SK-N-SH (cell line): ENCODE measurements around the gene BTG3. TPM values are rescaled to one million over a fixed set of nuclear protein-coding genes. Genes with fewer than 3 reads are reported as not detected.

ENCODE experiments used
- CTCF ChIA-PET: fragments of 300-600, 350-600 bp; formaldehyde crosslinking; extraction: SDS; loops from one replicate; lab custom pipeline; 2021; lab: Yijun Ruan, JAX
- POLR2A ChIA-PET: fragments of 350-600 bp; sonication (Branson Sonifier 250); formaldehyde crosslinking; extraction: SDS; loops from one replicate; lab custom pipeline; 2020; ENCODE audit warnings: antibody characterized with exemption, inconsistent platforms; lab: Yijun Ruan, JAX
- DNase-seq: peaks from one replicate; pipeline ENCODE4 v3.0.0; 2012
- H2AFZ ChIP-seq: fragments of 200-600 bp; sonication (generic); 2 replicates; pipeline ENCODE4 v1.8.1; 2016; ENCODE audit warnings: antibody characterized with exemption, mild to moderate bottlenecking, low read depth
- H3F3A ChIP-seq: fragments of 200-600 bp; sonication (generic); replicated peaks from 2 replicates; pipeline ENCODE3; 2016; ENCODE audit warnings: antibody characterized with exemption, mild to moderate bottlenecking; ENCODE audit not compliant: insufficient read depth
- H3K27ac ChIP-seq, 2 experiments: fragments of 200-500 bp in 1 of 2; fragments of 200-600 bp in 1 of 2; sonication (Bioruptor generic) in 1 of 2; sonication (generic), shearing (Covaris generic) in 1 of 2; 2 replicates each; pipeline versions ENCODE4 v1.5.1 to v1.6.1; 2014 to 2016; ENCODE audit warnings: low read depth in 2 of 2, inconsistent platforms in 1 of 2, low read length in 1 of 2, mild to moderate bottlenecking in 1 of 2, mixed read lengths in 1 of 2
- H3K27me3 ChIP-seq: fragments of 200-600 bp; sonication (generic), shearing (Covaris generic); 2 replicates; pipeline ENCODE4 v1.6.1; 2016; ENCODE audit warnings: mixed run types; ENCODE audit not compliant: insufficient read depth
- H3K36me3 ChIP-seq, 2 experiments: fragments of 200-500 bp in 1 of 2; fragments of 200-600 bp in 1 of 2; sonication (Bioruptor generic) in 1 of 2; sonication (generic) in 1 of 2; replicated peaks in 1 of 2; 2 replicates each; pipeline versions ENCODE3 to v1.5.1; 2014 to 2016; ENCODE audit warnings: low read length in 1 of 2, mild to moderate bottlenecking in 1 of 2; ENCODE audit not compliant: insufficient read depth in 2 of 2, control insufficient read depth in 1 of 2
- H3K4me1 ChIP-seq, 2 experiments: fragments of 200-500 bp in 1 of 2; fragments of 200-600 bp in 1 of 2; sonication (Bioruptor generic) in 1 of 2; sonication (generic), shearing (Covaris generic) in 1 of 2; 2 replicates each; pipeline versions ENCODE4 v1.5.1 to v1.6.1; 2014 to 2016; ENCODE audit warnings: low read depth in 1 of 2, low read length in 1 of 2, mixed run types in 1 of 2; ENCODE audit not compliant: insufficient read depth in 2 of 2, control insufficient read depth in 1 of 2
- H3K4me2 ChIP-seq: fragments of 200-600 bp; sonication (generic), shearing (Covaris generic); 2 replicates; pipeline ENCODE4 v1.6.1; 2017; ENCODE audit warnings: mixed run types
- H3K4me3 ChIP-seq, 2 experiments: fragments of 200-500 bp in 1 of 2; fragments of 200-600 bp in 1 of 2; sonication (Bioruptor generic) in 1 of 2; sonication (generic), shearing (Covaris generic) in 1 of 2; 2 replicates each; pipeline versions ENCODE4 v1.5.1 to v1.8.1; 2014 to 2016; ENCODE audit warnings: low read depth in 2 of 2, inconsistent platforms in 1 of 2, low read length in 1 of 2, mild to moderate bottlenecking in 1 of 2, mixed read lengths in 1 of 2, moderate library complexity in 1 of 2
- H3K79me2 ChIP-seq: fragments of 200-600 bp; sonication (generic); 2 replicates; pipeline ENCODE4 v1.8.1; 2017; ENCODE audit warnings: mild to moderate bottlenecking; ENCODE audit not compliant: insufficient read depth
- H3K9ac ChIP-seq: fragments of 200-600 bp; sonication (generic); 2 replicates; pipeline ENCODE4 v1.6.1; 2017; ENCODE audit warnings: mixed run types
- H3K9me2 ChIP-seq: fragments of 200-600 bp; sonication (generic); 2 replicates; pipeline ENCODE4 v1.6.1; 2017; ENCODE audit warnings: mixed run types
- H3K9me3 ChIP-seq: fragments of 200-600 bp; sonication (generic); 2 replicates; pipeline ENCODE4 v1.6.1; 2017; ENCODE audit warnings: mixed run types, mild to moderate bottlenecking, moderate library complexity
- H4K20me1 ChIP-seq: fragments of 200-600 bp; sonication (generic); 2 replicates; pipeline ENCODE4 v1.6.1; 2017; ENCODE audit warnings: mild to moderate bottlenecking, mixed run types; ENCODE audit not compliant: insufficient read depth
- ELF1 ChIP-seq: IDR thresholded peaks from 2 replicates; pipeline ENCODE4 v1.4.0; 2012
- EZH2phosphoT487 ChIP-seq: fragments of 200-600 bp; sonication (generic); IDR thresholded peaks from 2 replicates; pipeline ENCODE4 v1.6.1; 2017; ENCODE audit warnings: low read depth, mixed run types, mild to moderate bottlenecking, antibody characterized with exemption, moderate library complexity, borderline replicate concordance
- FOSL2 ChIP-seq: IDR thresholded peaks from 2 replicates; pipeline ENCODE4 v1.4.0; 2012; ENCODE audit warnings: low read depth, mild to moderate bottlenecking, moderate library complexity, borderline replicate concordance
- FOXM1 ChIP-seq: IDR thresholded peaks from 2 replicates; pipeline ENCODE4 v1.4.0; 2012; ENCODE audit warnings: low read depth, mild to moderate bottlenecking
- GABPA ChIP-seq: IDR thresholded peaks from 2 replicates; pipeline ENCODE4 v1.4.0; 2012; ENCODE audit warnings: low read depth, mild to moderate bottlenecking
- JUND ChIP-seq: IDR thresholded peaks from 2 replicates; pipeline ENCODE4 v1.4.0; 2012
- MAX ChIP-seq: IDR thresholded peaks from 2 replicates; pipeline ENCODE4 v1.4.0; 2012; ENCODE audit warnings: low read depth
- MEF2A ChIP-seq: IDR thresholded peaks from 2 replicates; pipeline ENCODE4 v1.4.0; 2012; ENCODE audit warnings: low read depth, borderline replicate concordance
- NRF1 ChIP-seq: IDR thresholded peaks from 2 replicates; pipeline ENCODE4 v1.6.1; 2012; ENCODE audit warnings: low read depth, mild to moderate bottlenecking, low read length
- POLR2AphosphoS5 ChIP-seq: IDR thresholded peaks from 2 replicates; pipeline ENCODE4 v1.6.1; 2012; ENCODE audit warnings: low read depth, low read length
- RAD21 ChIP-seq: IDR thresholded peaks from 2 replicates; pipeline ENCODE4 v1.6.1; 2012; ENCODE audit warnings: mild to moderate bottlenecking, low read length
- REST ChIP-seq: IDR thresholded peaks from 2 replicates; pipeline ENCODE4 v1.6.1; 2012; ENCODE audit warnings: mild to moderate bottlenecking, low read depth, low read length, moderate library complexity
- RFX5 ChIP-seq: IDR thresholded peaks from 2 replicates; pipeline ENCODE4 v1.6.1; 2012; ENCODE audit warnings: mild to moderate bottlenecking, improper control_type of control experiment, low read length
- SIN3A ChIP-seq: IDR thresholded peaks from 2 replicates; pipeline ENCODE4 v1.6.1; 2012; ENCODE audit warnings: low read depth, mild to moderate bottlenecking, low read length, moderate library complexity, borderline replicate concordance
- SMC3 ChIP-seq: IDR thresholded peaks from 2 replicates; pipeline ENCODE4 v1.6.1; 2012; ENCODE audit warnings: low read depth, low read length, improper control_type of control experiment
- TAF1 ChIP-seq: IDR thresholded peaks from 2 replicates; pipeline ENCODE4 v1.6.1; 2012; ENCODE audit warnings: low read depth, mild to moderate bottlenecking, low read length, moderate library complexity, borderline replicate concordance
- USF2 ChIP-seq: fragments of 150-350 bp; IDR thresholded peaks from 2 replicates; pipeline ENCODE4 v1.6.1; 2017; ENCODE audit warnings: antibody characterized with exemption, low read length, low read depth, borderline replicate concordance
- WGBS: methylation state at CpG from one replicate; pipeline ENCODE4 v1.1.6; 2017; ENCODE audit warnings: low lambda C conversion rate; 5-methylcytosine and 5-hydroxymethylcytosine counted together
- polyA plus RNA-seq, 3 experiments: library from polyadenylated mRNA; depleted of rRNA; stranded (reverse); fragments of >200 nt; gene quantifications; 2 replicates each; pipeline ENCODE4 v1.2.3, GENCODE V29; 2012
- TF ChIP-seq, protein P1 (sequence below): fragments of 200-600 bp; sonication (generic); IDR thresholded peaks from 2 replicates; pipeline ENCODE4 v1.6.1; 2017; ENCODE audit warnings: antibody characterized with exemption, mild to moderate bottlenecking, moderate library complexity

BTG3 gene
- polyA plus RNA-seq, 1 of the 3 experiments (the other 2 are of a cell fraction) = 36.7 TPM

DNA sequence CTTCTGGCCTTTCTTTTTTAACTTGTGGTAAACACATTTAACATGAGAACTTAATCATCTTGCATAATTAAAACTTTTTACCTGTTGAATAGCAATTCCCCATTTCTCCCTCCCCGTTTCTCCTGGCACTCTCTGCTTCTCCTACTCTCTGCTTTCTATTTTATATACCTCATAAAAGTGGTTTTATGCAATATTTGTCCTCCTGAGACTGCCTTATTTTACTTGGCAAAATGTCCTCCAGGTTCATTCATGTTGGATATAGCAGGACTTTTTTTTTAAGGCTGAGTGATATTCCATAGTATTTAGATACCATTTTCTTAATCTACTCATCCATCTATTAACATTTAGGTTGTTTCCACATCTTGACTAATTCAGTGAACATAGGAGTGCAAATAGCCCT is 35.0 kb downstream of the BTG3 start:
- ChIA-PET CTCF (no interaction called here), POLR2A (no interaction called here)
- no peaks in the 10 kb centered on the region for H3K36me3 ChIP-seq
- no peaks in the 10 kb centered on the region for H4K20me1 ChIP-seq
- no peak overlapping the region for H3K4me3 ChIP-seq
- H3K4me2 ChIP-seq = no peak overlapping the region
- no peaks in the 10 kb centered on the region for H3K79me2 ChIP-seq
- TF ChIP-seq FOSL2 = no peak
- TF ChIP-seq, protein P1, sequence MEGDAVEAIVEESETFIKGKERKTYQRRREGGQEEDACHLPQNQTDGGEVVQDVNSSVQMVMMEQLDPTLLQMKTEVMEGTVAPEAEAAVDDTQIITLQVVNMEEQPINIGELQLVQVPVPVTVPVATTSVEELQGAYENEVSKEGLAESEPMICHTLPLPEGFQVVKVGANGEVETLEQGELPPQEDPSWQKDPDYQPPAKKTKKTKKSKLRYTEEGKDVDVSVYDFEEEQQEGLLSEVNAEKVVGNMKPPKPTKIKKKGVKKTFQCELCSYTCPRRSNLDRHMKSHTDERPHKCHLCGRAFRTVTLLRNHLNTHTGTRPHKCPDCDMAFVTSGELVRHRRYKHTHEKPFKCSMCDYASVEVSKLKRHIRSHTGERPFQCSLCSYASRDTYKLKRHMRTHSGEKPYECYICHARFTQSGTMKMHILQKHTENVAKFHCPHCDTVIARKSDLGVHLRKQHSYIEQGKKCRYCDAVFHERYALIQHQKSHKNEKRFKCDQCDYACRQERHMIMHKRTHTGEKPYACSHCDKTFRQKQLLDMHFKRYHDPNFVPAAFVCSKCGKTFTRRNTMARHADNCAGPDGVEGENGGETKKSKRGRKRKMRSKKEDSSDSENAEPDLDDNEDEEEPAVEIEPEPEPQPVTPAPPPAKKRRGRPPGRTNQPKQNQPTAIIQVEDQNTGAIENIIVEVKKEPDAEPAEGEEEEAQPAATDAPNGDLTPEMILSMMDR = no peak
- TF ChIP-seq FOXM1 = no peak
- no peak for TF ChIP-seq TAF1
- TF ChIP-seq GABPA = no peak
- TF ChIP-seq SIN3A = no peak
- TF ChIP-seq EZH2phosphoT487 = no peak
- TF ChIP-seq MEF2A = no peak
- no peak for TF ChIP-seq MAX
- TF ChIP-seq SMC3 = no peak
- TF ChIP-seq JUND = no peak
- no peak for TF ChIP-seq USF2
- no peak for TF ChIP-seq POLR2AphosphoS5
- no peak for TF ChIP-seq RAD21
- TF ChIP-seq REST = no peak
- no peak for TF ChIP-seq NRF1
- TF ChIP-seq RFX5 = no peak
- TF ChIP-seq ELF1 = no peak
- no peaks in the 10 kb centered on the region for H3K27me3 ChIP-seq
- no peak overlapping the region for H3K27ac ChIP-seq
- no peaks in the 10 kb centered on the region for H3K9me2 ChIP-seq
- no peak overlapping the region for H3K9ac ChIP-seq
- H3K4me1 ChIP-seq = no peaks in the 10 kb centered on the region
- no peaks in the 10 kb centered on the region for H3F3A ChIP-seq
- no peaks in the 10 kb centered on the region for H3K9me3 ChIP-seq
- no peak overlapping the region for H2AFZ ChIP-seq
- no peak for DNase-seq
- WGBS = 61% methylated on average over 1 of the region's 1 CpG
